KMS-11 (cell line): Measurements from ENCODE around the gene MMP3.

Source experiments
- H2AFZ ChIP-seq: fragments of 200-600 bp; sonication (generic); 2 replicates; pipeline ENCODE4 v1.6.1; 2016; ENCODE audit warnings: antibody characterized with exemption, mixed run types, low read depth
- H3K27ac ChIP-seq: fragments of 200-600 bp; sonication (generic); 2 replicates; pipeline ENCODE4 v1.6.1; 2016; ENCODE audit warnings: mild to moderate bottlenecking, mixed run types
- H3K27me3 ChIP-seq: fragments of 200-600 bp; sonication (generic); 2 replicates; pipeline ENCODE4 v1.6.1; 2017; ENCODE audit warnings: mild to moderate bottlenecking, low read depth, mixed run types, moderate library complexity; ENCODE audit not compliant: insufficient read depth
- H3K36me3 ChIP-seq: fragments of 200-600 bp; sonication (generic); 2 replicates; pipeline ENCODE4 v1.6.1; 2017; ENCODE audit warnings: mild to moderate bottlenecking, mixed run types; ENCODE audit not compliant: insufficient read depth
- H3K4me1 ChIP-seq: fragments of 200-600 bp; sonication (generic); 2 replicates; pipeline ENCODE4 v1.6.1; 2016; ENCODE audit warnings: mild to moderate bottlenecking, low read depth, mixed run types; ENCODE audit not compliant: poor library complexity, severe bottlenecking
- H3K4me2 ChIP-seq: fragments of 200-600 bp; sonication (generic); 2 replicates; pipeline ENCODE4 v1.7.0; 2016; ENCODE audit warnings: mild to moderate bottlenecking, mixed run types
- H3K4me3 ChIP-seq: fragments of 200-600 bp; sonication (generic); IDR thresholded peaks from 2 replicates; pipeline ENCODE4 v1.6.1; 2017; ENCODE audit warnings: low read depth, low read length, mixed read lengths; ENCODE audit not compliant: insufficient read depth
- H3K79me2 ChIP-seq: fragments of 200-600 bp; sonication (generic); 2 replicates; pipeline ENCODE4 v1.6.1; 2016; ENCODE audit warnings: low read depth, mixed run types; ENCODE audit not compliant: insufficient read depth
- H3K9ac ChIP-seq: fragments of 200-600 bp; sonication (generic); 2 replicates; pipeline ENCODE4 v1.6.1; 2016; ENCODE audit warnings: mild to moderate bottlenecking, mixed run types
- H4K20me1 ChIP-seq: fragments of 200-600 bp; sonication (generic); 2 replicates; pipeline ENCODE4 v1.6.1; 2016; ENCODE audit warnings: mild to moderate bottlenecking, mixed run types; ENCODE audit not compliant: insufficient read depth
- TF ChIP-seq, protein P1 (sequence below): fragments of 200-600 bp; sonication (generic); conservative IDR thresholded peaks from 2 replicates; pipeline ENCODE4 v1.6.1; 2017; ENCODE audit warnings: low read depth, mild to moderate bottlenecking, antibody characterized with exemption, low read length, moderate library complexity, mixed read lengths

Gene MMP3

DNA sequence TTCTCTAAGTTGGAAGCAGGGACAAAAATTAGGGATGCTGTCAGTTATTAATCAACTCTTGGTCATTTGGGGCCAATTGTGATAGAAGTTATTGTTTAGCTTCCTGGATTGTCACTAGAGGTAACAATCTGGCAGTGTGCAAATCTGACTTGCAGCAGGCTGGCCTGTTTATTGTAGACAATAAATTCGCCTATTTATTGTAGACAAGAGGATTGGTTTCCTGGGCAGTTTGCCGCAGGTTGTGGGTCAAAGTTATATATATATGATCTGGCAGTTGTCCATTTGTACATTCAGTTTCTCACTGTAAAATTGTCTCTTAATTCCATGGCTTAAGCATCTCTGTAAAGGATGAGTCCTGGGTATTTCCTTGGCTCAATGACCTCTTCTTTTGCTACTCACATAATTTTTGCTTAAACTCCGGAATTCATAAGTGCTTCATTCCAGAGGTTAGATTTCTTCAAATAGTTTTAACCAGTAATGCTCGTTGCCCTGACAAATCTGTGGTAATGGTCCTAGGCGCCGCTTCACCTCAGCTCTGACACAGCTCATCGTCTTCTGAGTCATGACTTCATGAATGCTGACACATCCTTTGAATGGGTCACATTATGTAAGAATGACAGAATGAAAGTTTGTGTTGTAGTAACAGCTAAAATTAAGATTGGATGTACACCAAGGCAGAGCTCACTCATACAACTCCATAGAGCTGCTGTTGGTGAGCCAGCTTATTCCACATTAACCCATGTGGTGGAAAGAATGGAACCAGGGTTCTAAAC is 7.8 kb upstream of the MMP3 start:
- no peak overlapping the region for H2AFZ ChIP-seq
- no peak overlapping the region for H3K27ac ChIP-seq
- H3K27me3 ChIP-seq: no peaks in the 10 kb centered on the region
- H3K4me1 ChIP-seq: no peaks in the 10 kb centered on the region
- H3K4me2 ChIP-seq: no peak overlapping the region
- TF ChIP-seq, protein P1, sequence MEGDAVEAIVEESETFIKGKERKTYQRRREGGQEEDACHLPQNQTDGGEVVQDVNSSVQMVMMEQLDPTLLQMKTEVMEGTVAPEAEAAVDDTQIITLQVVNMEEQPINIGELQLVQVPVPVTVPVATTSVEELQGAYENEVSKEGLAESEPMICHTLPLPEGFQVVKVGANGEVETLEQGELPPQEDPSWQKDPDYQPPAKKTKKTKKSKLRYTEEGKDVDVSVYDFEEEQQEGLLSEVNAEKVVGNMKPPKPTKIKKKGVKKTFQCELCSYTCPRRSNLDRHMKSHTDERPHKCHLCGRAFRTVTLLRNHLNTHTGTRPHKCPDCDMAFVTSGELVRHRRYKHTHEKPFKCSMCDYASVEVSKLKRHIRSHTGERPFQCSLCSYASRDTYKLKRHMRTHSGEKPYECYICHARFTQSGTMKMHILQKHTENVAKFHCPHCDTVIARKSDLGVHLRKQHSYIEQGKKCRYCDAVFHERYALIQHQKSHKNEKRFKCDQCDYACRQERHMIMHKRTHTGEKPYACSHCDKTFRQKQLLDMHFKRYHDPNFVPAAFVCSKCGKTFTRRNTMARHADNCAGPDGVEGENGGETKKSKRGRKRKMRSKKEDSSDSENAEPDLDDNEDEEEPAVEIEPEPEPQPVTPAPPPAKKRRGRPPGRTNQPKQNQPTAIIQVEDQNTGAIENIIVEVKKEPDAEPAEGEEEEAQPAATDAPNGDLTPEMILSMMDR: no peak
- no peaks in the 10 kb centered on the region for H4K20me1 ChIP-seq
- H3K4me3 ChIP-seq: no peak overlapping the region
- no peaks in the 10 kb centered on the region for H3K79me2 ChIP-seq
- H3K9ac ChIP-seq: no peak overlapping the region
- H3K36me3 ChIP-seq: no peaks in the 10 kb centered on the region

DNA sequence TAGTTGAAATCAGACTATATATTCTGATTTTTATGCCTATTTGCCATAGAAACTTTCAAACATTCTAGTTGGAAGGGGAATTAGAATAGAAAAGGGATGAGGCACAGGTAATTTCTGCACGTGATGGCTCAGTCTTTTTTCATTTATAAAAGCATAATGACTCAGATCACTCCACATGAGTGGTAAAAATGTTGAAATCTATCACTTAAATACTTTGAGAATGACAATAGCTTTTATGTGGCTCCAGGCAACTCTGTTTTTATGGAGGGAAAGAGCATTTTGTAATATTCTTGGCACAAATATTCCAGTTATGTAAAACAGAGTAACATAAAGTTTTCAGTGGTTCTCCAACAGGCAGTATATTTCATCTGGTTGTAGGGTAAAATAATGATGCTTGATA is 5.9 kb upstream of the MMP3 start:
- Histone ChIP-seq H4K20me1 (no peaks in the 10 kb centered on the region), H3K27me3 (no peaks in the 10 kb centered on the region), H3K27ac (no peak overlapping the region), H3K4me1 (no peaks in the 10 kb centered on the region), H2AFZ (no peak overlapping the region), H3K36me3 (no peaks in the 10 kb centered on the region), H3K79me2 (no peaks in the 10 kb centered on the region), H3K9ac (no peak overlapping the region), H3K4me2 (no peak overlapping the region), H3K4me3 (no peak overlapping the region)
- TF ChIP-seq, protein P1: no peak

DNA sequence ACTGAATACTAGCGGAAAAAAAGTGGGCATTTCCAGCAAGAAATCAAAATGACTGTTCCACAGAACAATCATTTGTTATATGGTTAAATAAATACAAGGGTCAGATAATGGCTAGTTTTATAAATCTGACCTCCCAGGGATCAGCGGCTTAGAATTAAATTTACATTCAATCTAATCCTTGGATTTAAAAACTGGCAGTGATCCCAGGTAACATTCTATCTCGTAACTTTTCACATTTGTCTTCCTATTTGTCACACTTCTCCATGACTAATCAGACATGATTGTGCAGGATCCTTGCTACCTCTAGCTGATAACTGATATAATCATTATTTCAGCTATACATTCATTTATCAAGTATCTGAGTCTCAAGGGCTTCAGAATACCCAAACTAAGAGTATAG is 2.9 kb upstream of the MMP3 start:
- Histone ChIP-seq H3K27ac (no peak overlapping the region), H3K36me3 (no peaks in the 10 kb centered on the region), H3K4me3 (no peak overlapping the region), H3K4me1 (no peaks in the 10 kb centered on the region), H3K9ac (no peak overlapping the region), H3K79me2 (no peaks in the 10 kb centered on the region), H2AFZ (no peak overlapping the region), H3K27me3 (no peaks in the 10 kb centered on the region), H3K4me2 (no peak overlapping the region), H4K20me1 (no peaks in the 10 kb centered on the region)
- TF ChIP-seq, protein P1: no peak

DNA sequence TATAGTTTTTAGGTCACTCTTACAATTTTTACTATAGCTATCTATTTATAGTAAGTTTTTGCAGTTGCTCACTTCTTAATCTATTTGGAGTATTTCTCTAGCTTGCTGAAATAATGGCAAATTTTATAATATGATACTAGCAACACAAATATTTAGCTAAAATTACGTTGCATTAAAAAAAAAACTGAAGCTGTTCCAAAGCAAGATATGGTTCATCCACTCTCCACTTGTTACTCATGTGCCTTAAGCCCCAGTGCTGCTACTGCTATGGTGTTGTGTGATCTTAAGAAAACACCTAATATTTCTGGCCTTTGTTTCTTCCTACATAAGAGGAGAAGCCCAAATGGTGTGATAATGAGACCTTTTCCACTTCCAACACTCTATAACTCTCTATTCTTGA is 479 bp downstream of the MMP3 start:
- H3K79me2 ChIP-seq: no peaks in the 10 kb centered on the region
- no peaks in the 10 kb centered on the region for H4K20me1 ChIP-seq
- no peak overlapping the region for H3K9ac ChIP-seq
- no peak overlapping the region for H3K4me2 ChIP-seq
- no peaks in the 10 kb centered on the region for H3K36me3 ChIP-seq
- no peak overlapping the region for H3K4me3 ChIP-seq
- no peaks in the 10 kb centered on the region for H3K27me3 ChIP-seq
- no peak overlapping the region for H3K27ac ChIP-seq
- no peak overlapping the region for H2AFZ ChIP-seq
- H3K4me1 ChIP-seq: no peaks in the 10 kb centered on the region
- TF ChIP-seq, protein P1: no peak
